Smooth muscle cell of the brain vasculature (primary cell): Measurements from ENCODE around the gene TSPAN1.

Source experiments
- DNase-seq: peaks from one replicate; pipeline ENCODE4 v3.0.0-alpha.2; 2012; ENCODE audit warnings: low read depth, low spot score

Gene TSPAN1

GRCh38 chr1:46160212-46160611, 14.7 kb upstream of the TSPAN1 start:
- DNase-seq = no peak

- no peak for DNase-seq
These were observed 8.1 kb upstream of the TSPAN1 start for GRCh38 chr1:46166521-46167462.

GRCh38 chr1:46168477-46168876, 6.4 kb upstream of the TSPAN1 start:
- no peak for DNase-seq

- no peak for DNase-seq
These were observed 5.0 kb upstream of the TSPAN1 start for GRCh38 chr1:46169811-46170454.

GRCh38 chr1:46171351-46171750, 3.5 kb upstream of the TSPAN1 start:
- DNase-seq = no peak

- no peak for DNase-seq
These were observed 3.0 kb upstream of the TSPAN1 start for GRCh38 chr1:46171871-46172270.

GRCh38 chr1:46172321-46172720, 2.6 kb upstream of the TSPAN1 start:
- no peak for DNase-seq

GRCh38 chr1:46173361-46173856, 1.5 kb upstream of the TSPAN1 start:
- DNase-seq = no peak

GRCh38 chr1:46175243-46175642, 356 bp downstream of the TSPAN1 start:
- DNase-seq = no peak

GRCh38 chr1:46176211-46176865, 1.5 kb downstream of the TSPAN1 start, which contains the start of gene P3R3URF:
P3R3URF (minus strand) TSS chr1:46176488; CDS start chr1:46176471, 17 bp downstream.
- DNase-seq = no peak

GRCh38 chr1:46179138-46180081, 4.5 kb downstream of the TSPAN1 start:
- peak; percentile 77 for DNase-seq

GRCh38 chr1:46180082-46180616, 5.3 kb downstream of the TSPAN1 start:
- no peak for DNase-seq

GRCh38 chr1:46181343-46182260, 6.7 kb downstream of the TSPAN1 start:
- no peak for DNase-seq

- DNase-seq = peak; percentile 68
These were observed 8.4 kb downstream of the TSPAN1 start for GRCh38 chr1:46183079-46183847.

GRCh38 chr1:46183926-46184557, 9.2 kb downstream of the TSPAN1 start:
- DNase-seq = no peak

GRCh38 chr1:46184920-46185658, 10.2 kb downstream of the TSPAN1 start:
- no peak for DNase-seq

GRCh38 chr1:46186076-46186475, 11.2 kb downstream of the TSPAN1 start:
- no peak for DNase-seq
